Endothelial cell of umbilical vein (primary cell): Measurements from ENCODE around the gene AURKAIP1. TPM values are rescaled to one million over a fixed set of nuclear protein-coding genes. Genes with fewer than 3 reads are reported as not detected.
"Not testable (repeated sequence)": the region's sequence is repeated elsewhere in the genome, so short reads cannot be mapped to it uniquely, and the experiment has no call there.

ENCODE experiments used
- BruUV-seq: library from RNA; stranded (reverse); fragments of 400-500 nt; replicated peaks from 2 replicates; lab custom pipeline; 2021; lab: Mats Ljungman, UMichigan
- CTCF ChIA-PET: fragments of 300-600, 350-600 bp; sonication (Branson Sonifier 250); formaldehyde crosslinking; loops from one replicate; lab custom pipeline; 2021; ENCODE audit warnings: antibody characterized with exemption, inconsistent platforms; lab: Charles Lee
- POLR2A ChIA-PET: fragments of 300-600, 350-600 bp; sonication (Branson Sonifier 250); formaldehyde crosslinking; loops from one replicate; lab custom pipeline; 2021; ENCODE audit warnings: antibody characterized with exemption, inconsistent platforms; lab: Charles Lee
- DNase-seq: peaks from one replicate; pipeline ENCODE4 v3.0.0-alpha.2; 2011; ENCODE audit warnings: low read depth, low spot score
- FAIRE-seq: peaks from 2 replicates; lab custom pipeline; 2011; peaks lifted over from hg19 to GRCh38; lab: Jason Lieb, UNC
- H2AFZ ChIP-seq: 2 replicates; pipeline ENCODE4 v1.6.0; 2012; ENCODE audit warnings: low read depth, low read length, control low read depth, inconsistent platforms
- H3K27ac ChIP-seq: 2 replicates; pipeline ENCODE4 v1.5.1; 2011; ENCODE audit warnings: low read depth, mild to moderate bottlenecking, control low read depth, low read length, moderate library complexity; ENCODE audit not compliant: insufficient read depth
- H3K27me3 ChIP-seq, 2 experiments: 2 replicates each; pipeline versions ENCODE4 v1.6.0 to v1.6.1; 2011; ENCODE audit warnings: low read length in 2 of 2, mixed read lengths in 1 of 2; ENCODE audit not compliant: control insufficient read depth in 2 of 2, insufficient read depth in 2 of 2
- H3K36me3 ChIP-seq, 2 experiments: 2 replicates in 1 of 2; 3 replicates in 1 of 2; pipeline ENCODE4 v1.5.1; 2011; ENCODE audit warnings: low read length in 2 of 2, mild to moderate bottlenecking in 1 of 2, moderate library complexity in 1 of 2; ENCODE audit not compliant: control insufficient read depth in 2 of 2, insufficient read depth in 2 of 2; ENCODE audit errors: extremely low read depth in 1 of 2
- H3K4me1 ChIP-seq: 3 replicates; pipeline ENCODE4 v1.5.1; 2011; ENCODE audit warnings: mild to moderate bottlenecking, low read length; ENCODE audit not compliant: control insufficient read depth, insufficient read depth; ENCODE audit errors: extremely low read depth
- H3K4me2 ChIP-seq: 2 replicates; pipeline ENCODE4 v1.6.1; 2011; ENCODE audit warnings: low read length, control low read depth, mixed read lengths; ENCODE audit not compliant: insufficient read depth
- H3K4me3 ChIP-seq, 3 experiments: fragments of 200-600 bp in 1 of 3; sonication (generic), shearing (Covaris generic) in 1 of 3; replicated peaks in 1 of 3; 2 replicates each; pipeline ENCODE4 v1.5.1; 2011 to 2016; ENCODE audit warnings: control low read depth in 3 of 3, low read length in 3 of 3, mild to moderate bottlenecking in 2 of 3, inconsistent platforms in 1 of 3, low read depth in 1 of 3, moderate library complexity in 1 of 3; ENCODE audit not compliant: insufficient read depth in 1 of 3
- H3K79me2 ChIP-seq: 2 replicates; pipeline ENCODE4 v1.6.0; 2012; ENCODE audit warnings: low read length, inconsistent platforms; ENCODE audit not compliant: control insufficient read depth, insufficient read depth
- H3K9ac ChIP-seq: replicated peaks from 2 replicates; pipeline ENCODE3; 2011; ENCODE audit warnings: low read length, control low read depth; ENCODE audit not compliant: insufficient read depth; ENCODE audit errors: extremely low read depth
- H3K9me1 ChIP-seq: replicated peaks from 3 replicates; pipeline ENCODE4 v1.6.0; 2011; ENCODE audit warnings: mild to moderate bottlenecking, low read length; ENCODE audit not compliant: control insufficient read depth, insufficient read depth; ENCODE audit errors: extremely low read depth
- H3K9me3 ChIP-seq: replicated peaks from 2 replicates; pipeline ENCODE4 v1.5.1; 2012; ENCODE audit warnings: low read length, inconsistent platforms; ENCODE audit not compliant: control insufficient read depth, insufficient read depth
- H4K20me1 ChIP-seq: replicated peaks from 2 replicates; pipeline ENCODE3; 2011; ENCODE audit warnings: mild to moderate bottlenecking, low read length; ENCODE audit not compliant: control insufficient read depth, insufficient read depth; ENCODE audit errors: extremely low read depth
- CTCF ChIP-seq, 2 donors: IDR thresholded peaks; 1 replicate in 1 of 2; 2 replicates in 1 of 2; pipeline ENCODE4 v1.5.1; 2011; ENCODE audit warnings: low read length in 2 of 2, mild to moderate bottlenecking in 2 of 2, moderate library complexity in 2 of 2, control low read depth in 1 of 2, inconsistent platforms in 1 of 2, low read depth in 1 of 2; ENCODE audit not compliant: insufficient read depth in 1 of 2; ENCODE audit errors: extremely low read depth in 1 of 2
- EZH2 ChIP-seq: IDR thresholded peaks from 2 replicates; pipeline ENCODE4 v1.6.1; 2012; ENCODE audit warnings: borderline replicate concordance, low read depth, mild to moderate bottlenecking, moderate library complexity, low read length, inconsistent platforms; ENCODE audit not compliant: severe bottlenecking
- FOS ChIP-seq: IDR thresholded peaks from 2 replicates; pipeline ENCODE4 v1.6.1; 2011; ENCODE audit warnings: mild to moderate bottlenecking, low read length, moderate library complexity, borderline replicate concordance; ENCODE audit not compliant: insufficient read depth
- GATA2 ChIP-seq: IDR thresholded peaks from 2 replicates; pipeline ENCODE4 v1.7.0; 2011; ENCODE audit warnings: low read depth, mild to moderate bottlenecking, moderate library complexity, mixed read lengths, low read length; ENCODE audit not compliant: insufficient read length, insufficient read depth
- JUN ChIP-seq: IDR thresholded peaks from 2 replicates; pipeline ENCODE4 v1.6.1; 2011; ENCODE audit warnings: borderline replicate concordance, low read depth; ENCODE audit not compliant: insufficient read length, insufficient read depth
- MAX ChIP-seq: IDR thresholded peaks from 2 replicates; pipeline ENCODE4 v1.6.1; 2011; ENCODE audit not compliant: insufficient read depth, insufficient read length
- MYC ChIP-seq: IDR thresholded peaks from one replicate; pipeline ENCODE4 v1.6.1; 2011; ENCODE audit warnings: mild to moderate bottlenecking, low read depth, low read length
- POLR2A ChIP-seq: IDR thresholded peaks from 2 replicates; pipeline ENCODE4 v1.6.1; 2012; ENCODE audit warnings: low read depth, mild to moderate bottlenecking, control low read depth, low read length
- POLR2AphosphoS5 ChIP-seq: IDR thresholded peaks from 2 replicates; pipeline ENCODE4 v1.6.1; 2012; ENCODE audit warnings: low read depth, mild to moderate bottlenecking, control low read depth, low read length, moderate library complexity; ENCODE audit not compliant: insufficient read depth
- dilution Hi-C: fragments of 300-500 bp; cut with MboI; formaldehyde crosslinking; loops from one replicate; pipeline ENCODE4 v1.15.0; 2019; ENCODE audit warnings: low sequenced_read_pairs; ENCODE audit not compliant: extremely low pct_ligation_motif_present
- intact Hi-C: fragments of 100-400 bp; cut with micrococcal nuclease; formaldehyde crosslinking; loops from one replicate; pipeline ENCODE4 v1.10.0; 2022
- polyA plus RNA-seq, 4 experiments: library from polyadenylated mRNA; depleted of rRNA in 3 of 4; stranded (reverse) in 3 of 4; unstranded in 1 of 4; fragments of >200 nt; gene quantifications; 2 replicates each; pipeline versions ENCODE4 v1.2.1 to v1.2.3, GENCODE V29; 2011 to 2012; ENCODE audit warnings: missing spikeins in 1 of 4
- total RNA-seq: library from RNA; stranded (reverse); gene quantifications from 2 replicates; pipeline ENCODE4 v1.2.3, GENCODE V29; 2021

The AURKAIP1 gene
- total and polyA plus RNA-seq, 2 donors (not counting 3 experiments of a cell fraction or from before 2014, with no cell fraction given), result 73.3 to 151 TPM

- Histone ChIP-seq H3K4me1 (peaks cover 3% of the 10 kb centered on the region), H3K4me2 (no peak overlapping the region), H3K9me3 (no peaks in the 10 kb centered on the region), H3K9me1 (no peaks in the 10 kb centered on the region), H3K27me3 (no peaks in the 10 kb centered on the region), H3K79me2 (no peaks in the 10 kb centered on the region), H3K27ac (no peak overlapping the region), H3K4me3 (no peak overlapping the region), H3K36me3 (no peaks in the 10 kb centered on the region), H4K20me1 (no peaks in the 10 kb centered on the region), H3K9ac (no peak overlapping the region), H2AFZ (no peak overlapping the region)
- dilution Hi-C loops (no loop called here), intact Hi-C loops (no loop called here)
- CTCF ChIA-PET, result interaction anchor here (1.2 kb wide), 1 partner anchor 16 kb away, joined by 4 read pairs; no protein-coding TSS in a partner anchor
- no TSS peak for BruUV-seq
- FAIRE-seq (no peak), DNase-seq (no peak)
- TF ChIP-seq EZH2, result no peak
- no peak for TF ChIP-seq MAX
- TF ChIP-seq CTCF (IDR thresholded peaks at IDR 0.05; ENCODE audit: extremely low read depth in 1 of 2, insufficient read depth in 1 of 2, low read depth in 1 of 2, low read length in 2 of 2), result no peak
- TF ChIP-seq MYC, result no peak
- no peak for TF ChIP-seq JUN
- TF ChIP-seq POLR2AphosphoS5, result no peak
- no peak for TF ChIP-seq FOS
- TF ChIP-seq POLR2A, result no peak
- no peak for TF ChIP-seq GATA2
- POLR2A ChIA-PET, result no interaction called here
Observed at GRCh38 chr1:1418464-1419362, 43.7 kb upstream of the AURKAIP1 start.

GRCh38 chr1:1417825-1418463 is 42.9 kb upstream of the AURKAIP1 start:
- POLR2A ChIA-PET, result not testable (repeated sequence)

More at GRCh38 chr1:1417825-1418463, 42.9 kb upstream of the AURKAIP1 start:
- H2AFZ ChIP-seq, H3K9me3 ChIP-seq, BruUV-seq, H3K9ac ChIP-seq, dilution Hi-C loops, H3K9me1 ChIP-seq, H3K27me3 ChIP-seq, H3K4me3 ChIP-seq, H3K79me2 ChIP-seq, H4K20me1 ChIP-seq, H3K4me1 ChIP-seq, H3K4me2 ChIP-seq, intact Hi-C loops, FAIRE-seq, DNase-seq, H3K36me3 ChIP-seq, H3K27ac ChIP-seq: not testable (repeated sequence)
- CTCF ChIA-PET, result interaction anchor here (1.2 kb wide), 1 partner anchor 16 kb away, joined by 4 read pairs; no protein-coding TSS in a partner anchor
